Natural killer cell (primary cell): ENCODE data around the gene CTPS1. TPM values are rescaled to one million over a fixed set of nuclear protein-coding genes. Genes with fewer than 3 reads are reported as not detected.

ENCODE experiments used
- ATAC-seq, 3 donors: fragments of 150-1000 bp in 2 of 3; fragments of 200-7000 bp in 1 of 3; cut with Tn5 transposase; 1 replicate in 1 of 3; 2 replicates in 2 of 3; pipeline ENCODE4 v1.10.0; 2021; ENCODE audit warnings: mild to moderate bottlenecking in 2 of 3, moderate library complexity in 2 of 3
- DNase-seq, 2 donors: peaks; one replicate each; pipeline versions ENCODE4 v3.0.0 to v3.0.0-alpha.2; 2013 to 2021; ENCODE audit warnings: mixed read lengths in 1 of 2
- H3K27ac ChIP-seq: one replicate; pipeline ENCODE4 v1.5.1; 2013; ENCODE audit warnings: mild to moderate bottlenecking, low read length
- H3K27me3 ChIP-seq: one replicate; pipeline ENCODE4 v1.6.1; 2013; ENCODE audit warnings: low read length; ENCODE audit not compliant: control insufficient read depth, insufficient read depth
- H3K36me3 ChIP-seq: one replicate; pipeline ENCODE4 v1.6.1; 2013; ENCODE audit warnings: low read length; ENCODE audit not compliant: control insufficient read depth, insufficient read depth
- H3K4me1 ChIP-seq: one replicate; pipeline ENCODE4 v1.6.1; 2013; ENCODE audit warnings: low read length; ENCODE audit not compliant: control insufficient read depth, insufficient read depth
- H3K4me3 ChIP-seq: one replicate; pipeline ENCODE4 v1.5.1; 2013; ENCODE audit warnings: low read length
- H3K9me3 ChIP-seq: one replicate; pipeline ENCODE4 v1.6.1; 2013; ENCODE audit warnings: low read length; ENCODE audit not compliant: control insufficient read depth, insufficient read depth
- H3K27ac Mint-ChIP-seq, 2 donors: one replicate each; pipeline ENCODE4 v1.8.0; 2022; ENCODE audit warnings: mild to moderate bottlenecking in 2 of 2, mixed read lengths in 2 of 2, moderate library complexity in 1 of 2
- H3K27me3 Mint-ChIP-seq, 2 donors: one replicate each; pipeline ENCODE4 v1.8.0; 2022; ENCODE audit warnings: low read depth in 2 of 2, mixed read lengths in 2 of 2
- H3K36me3 Mint-ChIP-seq: one replicate; pipeline ENCODE4 v1.8.0; 2022; ENCODE audit warnings: mixed read lengths
- H3K4me1 Mint-ChIP-seq, 2 donors: one replicate each; pipeline ENCODE4 v1.8.0; 2022; ENCODE audit warnings: mixed read lengths in 2 of 2
- H3K4me3 Mint-ChIP-seq: one replicate; pipeline ENCODE4 v1.8.0; 2022; ENCODE audit warnings: mild to moderate bottlenecking, moderate library complexity, mixed read lengths
- H3K9me3 Mint-ChIP-seq, 2 donors: one replicate each; pipeline ENCODE4 v1.8.0; 2022; ENCODE audit warnings: mixed read lengths in 2 of 2
- WGBS: methylation state at CpG from one replicate; pipeline ENCODE4 v1.1.7; 2013; ENCODE audit warnings: missing lambda C conversion rate; ENCODE audit not compliant: insufficient coverage; 5-methylcytosine and 5-hydroxymethylcytosine counted together
- intact Hi-C: fragments of 100-400 bp; cut with micrococcal nuclease; formaldehyde crosslinking; loops from one replicate; pipeline ENCODE4 v1.14.2; 2022
- total RNA-seq, 4 donors: library from RNA; stranded (reverse); fragments of 120-200 nt in 1 of 4; gene quantifications; one replicate each; pipeline versions ENCODE4 v1.2.3 to v1.2.4, GENCODE V29; 2013 to 2022
- TF ChIP-seq, protein P1 (sequence below): fragments of 200-600 bp; IDR thresholded peaks from one replicate; pipeline ENCODE4 v1.8.0; 2022; ENCODE audit warnings: antibody characterized with exemption

Gene CTPS1
- total RNA-seq, 3 donors from 2014 or later (not counting 1 experiment from before 2014, with no cell fraction given): 90.5 to 128 (median 99.0) TPM

DNA sequence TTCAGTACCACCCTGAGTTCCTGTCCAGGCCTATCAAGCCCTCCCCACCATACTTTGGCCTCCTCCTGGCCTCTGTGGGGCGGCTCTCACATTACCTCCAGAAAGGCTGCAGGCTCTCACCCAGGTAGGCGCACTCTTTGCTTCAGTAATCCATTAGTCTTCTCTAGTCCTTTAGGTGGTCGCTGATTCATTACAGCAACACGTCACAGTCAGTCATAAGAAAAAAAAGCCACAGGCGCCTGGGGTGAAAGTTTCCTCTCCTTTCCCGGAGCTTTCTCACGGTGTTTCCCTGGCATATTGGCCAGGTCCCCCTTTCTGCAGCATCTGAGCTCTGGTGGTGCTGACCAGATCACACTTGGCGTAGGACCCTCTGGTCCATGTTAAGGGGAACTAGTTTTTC is 30.0 kb downstream of the CTPS1 start:
- 98% methylated on average over 8 of the region's 8 CpGs for WGBS
- H3K27ac ChIP-seq: no peak overlapping the region
- DNase-seq: no peak
- ATAC-seq: no peak
- Mint-ChIP-seq H3K27ac (no peak overlapping the region), H3K27me3 (no peaks in the 10 kb centered on the region), H3K36me3 (peaks cover 16% of the 10 kb centered on the region), H3K9me3 (no peaks in the 10 kb centered on the region), H3K4me3 (no peak overlapping the region), H3K4me1 (peaks cover 0 to 5% of the 10 kb centered on the region in 2 donors)
- TF ChIP-seq, protein P1, sequence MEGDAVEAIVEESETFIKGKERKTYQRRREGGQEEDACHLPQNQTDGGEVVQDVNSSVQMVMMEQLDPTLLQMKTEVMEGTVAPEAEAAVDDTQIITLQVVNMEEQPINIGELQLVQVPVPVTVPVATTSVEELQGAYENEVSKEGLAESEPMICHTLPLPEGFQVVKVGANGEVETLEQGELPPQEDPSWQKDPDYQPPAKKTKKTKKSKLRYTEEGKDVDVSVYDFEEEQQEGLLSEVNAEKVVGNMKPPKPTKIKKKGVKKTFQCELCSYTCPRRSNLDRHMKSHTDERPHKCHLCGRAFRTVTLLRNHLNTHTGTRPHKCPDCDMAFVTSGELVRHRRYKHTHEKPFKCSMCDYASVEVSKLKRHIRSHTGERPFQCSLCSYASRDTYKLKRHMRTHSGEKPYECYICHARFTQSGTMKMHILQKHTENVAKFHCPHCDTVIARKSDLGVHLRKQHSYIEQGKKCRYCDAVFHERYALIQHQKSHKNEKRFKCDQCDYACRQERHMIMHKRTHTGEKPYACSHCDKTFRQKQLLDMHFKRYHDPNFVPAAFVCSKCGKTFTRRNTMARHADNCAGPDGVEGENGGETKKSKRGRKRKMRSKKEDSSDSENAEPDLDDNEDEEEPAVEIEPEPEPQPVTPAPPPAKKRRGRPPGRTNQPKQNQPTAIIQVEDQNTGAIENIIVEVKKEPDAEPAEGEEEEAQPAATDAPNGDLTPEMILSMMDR: no peak
- H3K4me3 ChIP-seq: no peak overlapping the region
- no peaks in the 10 kb centered on the region for H3K4me1 ChIP-seq
- intact Hi-C loops: no loop called here
- no peaks in the 10 kb centered on the region for H3K9me3 ChIP-seq
- peaks cover 54% of the 10 kb centered on the region for H3K36me3 ChIP-seq
- H3K27me3 ChIP-seq: no peaks in the 10 kb centered on the region

GRCh38 chr1:41010345-41010744 is 30.8 kb downstream of the CTPS1 start:
- TF ChIP-seq, protein P1: no peak
- H3K36me3 ChIP-seq: peaks cover 53% of the 10 kb centered on the region
- H3K27me3 ChIP-seq: no peaks in the 10 kb centered on the region
- H3K27ac ChIP-seq: no peak overlapping the region
- Mint-ChIP-seq H3K36me3 (peaks cover 16% of the 10 kb centered on the region), H3K4me3 (no peak overlapping the region), H3K4me1 (peaks cover 0 to 12% of the 10 kb centered on the region in 2 donors), H3K27me3 (no peaks in the 10 kb centered on the region), H3K9me3 (no peaks in the 10 kb centered on the region), H3K27ac (no peak overlapping the region)
- no peak for DNase-seq
- H3K4me3 ChIP-seq: no peak overlapping the region
- WGBS: 100% methylated on average over 1 of the region's 1 CpG
- H3K4me1 ChIP-seq: no peaks in the 10 kb centered on the region
- intact Hi-C loops: no loop called here
- no peaks in the 10 kb centered on the region for H3K9me3 ChIP-seq
- ATAC-seq: no peak

DNA sequence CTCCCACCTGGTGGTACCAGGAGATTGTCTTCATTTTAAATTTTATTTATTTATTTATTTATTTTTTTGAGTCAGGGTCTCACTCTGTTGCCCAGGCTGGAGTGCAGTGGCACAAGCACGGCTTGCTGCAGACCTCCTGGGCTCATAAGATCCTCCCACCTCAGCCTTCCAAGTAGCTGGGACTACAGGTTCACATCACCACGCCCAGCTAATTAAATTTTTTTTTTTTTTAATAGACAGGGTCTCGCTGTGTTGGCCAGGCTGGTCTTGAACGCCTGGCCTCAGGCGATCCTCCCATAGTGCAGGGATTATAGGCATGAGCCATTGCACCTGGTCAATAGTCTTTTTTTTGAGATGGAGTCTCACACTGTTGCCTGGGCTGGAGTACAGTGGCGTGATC is 33.5 kb downstream of the CTPS1 start:
- Histone ChIP-seq H3K4me3 (no peak overlapping the region), H3K27ac (no peak overlapping the region), H3K27me3 (no peaks in the 10 kb centered on the region), H3K36me3 (peaks cover 34% of the 10 kb centered on the region), H3K9me3 (no peaks in the 10 kb centered on the region), H3K4me1 (no peaks in the 10 kb centered on the region)
- DNase-seq: no peak
- H3K9me3 Mint-ChIP-seq: no peaks in the 10 kb centered on the region
- H3K4me1 Mint-ChIP-seq: peaks cover 0 to 12% of the 10 kb centered on the region in 2 donors
- no peaks in the 10 kb centered on the region for H3K27me3 Mint-ChIP-seq
- H3K4me3 Mint-ChIP-seq: no peak overlapping the region
- TF ChIP-seq, protein P1: no peak
- 98% methylated on average over 6 of the region's 6 CpGs for WGBS
- H3K36me3 Mint-ChIP-seq: peaks cover 16% of the 10 kb centered on the region
- H3K27ac Mint-ChIP-seq: no peak overlapping the region
- ATAC-seq: no peak
- intact Hi-C loops: no loop called here

DNA sequence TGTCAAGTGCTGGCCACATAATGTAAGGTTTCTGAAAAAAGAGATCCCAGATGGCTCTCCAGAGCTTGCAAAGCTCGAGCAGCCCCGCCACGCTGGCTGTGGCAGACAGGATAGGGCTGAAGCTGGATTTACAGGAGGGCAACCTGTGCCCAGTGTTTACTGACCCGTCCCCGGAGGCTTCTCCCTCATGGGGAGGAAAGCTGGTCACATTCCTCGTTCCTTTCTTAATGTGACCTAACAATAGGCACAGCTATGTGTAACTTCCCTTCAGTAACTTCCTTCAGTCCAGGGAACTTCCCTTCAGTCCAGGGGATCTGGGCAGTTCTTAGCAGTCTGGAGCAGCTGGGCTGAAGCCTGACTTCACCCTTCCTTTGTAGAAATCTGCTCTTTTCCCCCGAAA is 34.3 kb downstream of the CTPS1 start:
- no peaks in the 10 kb centered on the region for H3K9me3 Mint-ChIP-seq
- Histone ChIP-seq H3K4me1 (no peaks in the 10 kb centered on the region), H3K36me3 (peaks cover 26% of the 10 kb centered on the region), H3K27me3 (no peaks in the 10 kb centered on the region), H3K4me3 (no peak overlapping the region), H3K9me3 (no peaks in the 10 kb centered on the region), H3K27ac (no peak overlapping the region)
- H3K27ac Mint-ChIP-seq: no peak overlapping the region
- TF ChIP-seq, protein P1: no peak
- ATAC-seq: no peak
- no peak overlapping the region for H3K4me3 Mint-ChIP-seq
- DNase-seq: no peak
- H3K36me3 Mint-ChIP-seq: peaks cover 9% of the 10 kb centered on the region
- WGBS: 89% methylated on average over 7 of the region's 7 CpGs
- H3K27me3 Mint-ChIP-seq: no peaks in the 10 kb centered on the region
- peaks cover 0 to 16% of the 10 kb centered on the region in 2 donors for H3K4me1 Mint-ChIP-seq
- intact Hi-C loops: no loop called here
